Endodermal cell (in vitro differentiated cells): Measurements from ENCODE around the gene EIF3J. TPM values are rescaled to one million over a fixed set of nuclear protein-coding genes. Genes with fewer than 3 reads are reported as not detected.
"Not testable (repeated sequence)": the region's sequence is repeated elsewhere in the genome, so short reads cannot be mapped to it uniquely, and the experiment has no call there.

ENCODE experiments used
- DNase-seq: peaks from one replicate; pipeline ENCODE4 v3.0.0-alpha.2; 2017
- H3K27ac ChIP-seq: 2 replicates; pipeline ENCODE4 v1.5.1; 2013; ENCODE audit warnings: mild to moderate bottlenecking, low read depth, low read length, moderate library complexity
- H3K27me3 ChIP-seq: 2 replicates; pipeline ENCODE4 v1.6.1; 2013; ENCODE audit warnings: mild to moderate bottlenecking, low read length, moderate library complexity; ENCODE audit not compliant: insufficient read depth, control insufficient read depth, poor library complexity, severe bottlenecking
- H3K36me3 ChIP-seq: 2 replicates; pipeline ENCODE4 v1.7.0; 2013; ENCODE audit warnings: mild to moderate bottlenecking, low read length, moderate library complexity; ENCODE audit not compliant: control insufficient read depth, insufficient read depth
- H3K4me1 ChIP-seq: one replicate; pipeline ENCODE4 v1.7.0; 2013; ENCODE audit warnings: low read length; ENCODE audit not compliant: control insufficient read depth, insufficient read depth
- H3K4me3 ChIP-seq: 2 replicates; pipeline ENCODE4 v1.5.1; 2013; ENCODE audit warnings: mild to moderate bottlenecking, low read length, moderate library complexity
- H3K9ac ChIP-seq: 2 replicates; pipeline ENCODE4 v1.6.1; 2013; ENCODE audit warnings: mild to moderate bottlenecking, low read length, moderate library complexity; ENCODE audit not compliant: poor library complexity, severe bottlenecking; ENCODE audit errors: extremely low read depth
- H3K9me3 ChIP-seq: 2 replicates; pipeline ENCODE4 v1.6.1; 2013; ENCODE audit warnings: mild to moderate bottlenecking, low read length, moderate library complexity; ENCODE audit not compliant: control insufficient read depth
- H3K27ac Mint-ChIP-seq: 2 replicates; pipeline ENCODE4 v1.8.0; 2020; ENCODE audit warnings: mixed read lengths
- H3K27me3 Mint-ChIP-seq: 2 replicates; pipeline ENCODE4 v1.8.0; 2021; ENCODE audit warnings: mild to moderate bottlenecking, mixed read lengths; ENCODE audit not compliant: insufficient read depth
- H3K36me3 Mint-ChIP-seq: 2 replicates; pipeline ENCODE4 v1.8.0; 2020; ENCODE audit warnings: low read depth, mixed read lengths
- H3K4me1 Mint-ChIP-seq: 2 replicates; pipeline ENCODE4 v1.8.0; 2020; ENCODE audit warnings: mixed read lengths
- H3K4me3 Mint-ChIP-seq: 2 replicates; pipeline ENCODE4 v1.8.0; 2020; ENCODE audit warnings: mild to moderate bottlenecking, moderate library complexity, mixed read lengths
- H3K9me3 Mint-ChIP-seq: 2 replicates; pipeline ENCODE4 v1.8.0; 2020; ENCODE audit warnings: mild to moderate bottlenecking, mixed read lengths
- WGBS, 2 experiments: methylation state at CpG; one replicate each; pipeline versions ENCODE4 v1.1.5 to v1.1.7; 2013; ENCODE audit warnings: missing lambda C conversion rate in 2 of 2, mixed read lengths in 1 of 2; ENCODE audit not compliant: insufficient coverage in 1 of 2, insufficient read length in 1 of 2; 5-methylcytosine and 5-hydroxymethylcytosine counted together
- total RNA-seq, 2 donors: library from RNA; stranded (reverse); fragmentation: NEBNext Ultra II Directional in 1 of 2; extraction: Animal tissue kit (Norgen Biotek cat#: 25700) in 1 of 2; gene quantifications; 2 replicates in 1 of 2; 3 replicates in 1 of 2; pipeline ENCODE4 v1.2.1, GENCODE V29; 2021
- TF ChIP-seq, protein P1 (sequence below): fragments of 200-600 bp; sonication (generic); conservative IDR thresholded peaks from 2 replicates; pipeline ENCODE4 v1.5.0; 2021; ENCODE audit warnings: antibody characterized with exemption, mild to moderate bottlenecking

Gene EIF3J
- total RNA-seq, 2 donors from 2014 or later = 71.4 to 76.5 TPM

DNA sequence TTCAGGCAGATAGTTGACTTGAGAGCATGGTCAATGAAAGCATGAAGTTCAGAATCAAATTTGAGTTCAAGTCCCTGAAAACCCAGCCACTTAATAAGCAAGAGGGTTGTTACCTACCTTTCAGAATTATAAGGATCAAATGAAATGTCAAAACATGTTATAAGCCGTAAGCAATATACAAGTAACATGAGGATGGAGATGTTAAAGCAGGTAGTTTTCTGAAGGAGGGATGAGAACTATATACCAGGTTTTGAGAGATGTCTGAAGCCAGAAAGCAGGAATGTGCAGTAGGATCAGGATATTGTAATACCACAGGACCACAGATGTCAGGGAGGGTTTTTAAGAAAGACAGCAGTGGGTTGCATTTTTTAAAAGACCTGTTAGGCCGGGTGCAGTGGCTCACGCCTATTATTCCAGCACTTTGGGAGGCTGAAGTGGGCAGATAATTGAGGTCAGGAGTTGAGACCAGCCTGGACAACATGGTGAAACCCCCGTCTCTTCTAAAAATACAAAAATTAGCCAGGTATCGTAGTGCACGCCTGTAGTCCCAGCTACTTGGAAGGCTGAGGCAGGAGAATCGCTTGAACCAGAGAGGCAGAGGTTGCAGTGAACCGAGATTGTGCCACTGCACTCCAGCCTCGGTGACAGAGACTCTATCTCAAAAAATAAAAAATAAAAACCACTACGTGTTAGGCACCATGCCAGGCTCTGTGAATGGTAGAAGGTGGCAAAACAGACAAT lies 6.9 kb upstream of the EIF3J start:
- Histone ChIP-seq H3K4me3 (no peak overlapping the region), H3K9me3 (no peaks in the 10 kb centered on the region), H3K27me3 (no peaks in the 10 kb centered on the region), H3K4me1 (no peaks in the 10 kb centered on the region), H3K36me3 (peaks cover 23% of the 10 kb centered on the region), H3K9ac (no peak overlapping the region), H3K27ac (peak overlapping the region; percentile 43)
- WGBS, 2 experiments = 90 to 91% methylated on average over 9 to 10 of the region's 10 CpGs
- TF ChIP-seq, protein P1, sequence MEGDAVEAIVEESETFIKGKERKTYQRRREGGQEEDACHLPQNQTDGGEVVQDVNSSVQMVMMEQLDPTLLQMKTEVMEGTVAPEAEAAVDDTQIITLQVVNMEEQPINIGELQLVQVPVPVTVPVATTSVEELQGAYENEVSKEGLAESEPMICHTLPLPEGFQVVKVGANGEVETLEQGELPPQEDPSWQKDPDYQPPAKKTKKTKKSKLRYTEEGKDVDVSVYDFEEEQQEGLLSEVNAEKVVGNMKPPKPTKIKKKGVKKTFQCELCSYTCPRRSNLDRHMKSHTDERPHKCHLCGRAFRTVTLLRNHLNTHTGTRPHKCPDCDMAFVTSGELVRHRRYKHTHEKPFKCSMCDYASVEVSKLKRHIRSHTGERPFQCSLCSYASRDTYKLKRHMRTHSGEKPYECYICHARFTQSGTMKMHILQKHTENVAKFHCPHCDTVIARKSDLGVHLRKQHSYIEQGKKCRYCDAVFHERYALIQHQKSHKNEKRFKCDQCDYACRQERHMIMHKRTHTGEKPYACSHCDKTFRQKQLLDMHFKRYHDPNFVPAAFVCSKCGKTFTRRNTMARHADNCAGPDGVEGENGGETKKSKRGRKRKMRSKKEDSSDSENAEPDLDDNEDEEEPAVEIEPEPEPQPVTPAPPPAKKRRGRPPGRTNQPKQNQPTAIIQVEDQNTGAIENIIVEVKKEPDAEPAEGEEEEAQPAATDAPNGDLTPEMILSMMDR = no peak
- Mint-ChIP-seq H3K27me3 (no peaks in the 10 kb centered on the region), H3K4me1 (peaks cover 11% of the 10 kb centered on the region), H3K9me3 (no peaks in the 10 kb centered on the region), H3K4me3 (no peak overlapping the region), H3K36me3 (peaks cover 17% of the 10 kb centered on the region), H3K27ac (no peak overlapping the region)
- no peak for DNase-seq

DNA sequence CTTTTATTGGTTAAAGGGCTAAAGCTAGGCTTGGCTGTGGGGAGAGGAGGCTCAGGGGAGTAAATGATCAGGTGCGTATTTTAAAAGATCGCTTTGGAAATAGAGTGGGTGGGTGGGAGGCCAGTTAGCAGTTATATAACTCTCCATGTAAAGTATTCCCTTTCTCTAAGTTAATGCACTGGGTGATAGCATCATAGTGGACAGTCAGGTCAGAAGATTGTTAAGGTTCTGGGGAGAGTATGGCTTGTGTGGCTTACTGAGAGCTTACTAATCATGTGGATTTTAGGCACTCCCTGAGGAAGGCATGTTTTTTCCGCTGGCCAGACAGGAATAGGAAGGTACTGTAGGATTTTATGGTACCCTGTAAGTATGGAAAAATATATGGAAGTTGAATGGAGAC lies 6.3 kb upstream of the EIF3J start:
- Mint-ChIP-seq H3K4me1 (peaks cover 11% of the 10 kb centered on the region), H3K27ac (no peak overlapping the region), H3K27me3 (no peaks in the 10 kb centered on the region), H3K36me3 (peaks cover 17% of the 10 kb centered on the region), H3K4me3 (no peak overlapping the region), H3K9me3 (no peaks in the 10 kb centered on the region)
- Histone ChIP-seq H3K36me3 (peaks cover 17% of the 10 kb centered on the region), H3K4me1 (no peaks in the 10 kb centered on the region), H3K27me3 (no peaks in the 10 kb centered on the region), H3K27ac (peak overlapping the region; percentile 43), H3K9me3 (no peaks in the 10 kb centered on the region), H3K4me3 (no peak overlapping the region), H3K9ac (no peak overlapping the region)
- TF ChIP-seq, protein P1 = no peak
- WGBS, 2 experiments = 96 to 100% methylated on average over 1 to 3 of the region's 3 CpGs
- no peak for DNase-seq

DNA sequence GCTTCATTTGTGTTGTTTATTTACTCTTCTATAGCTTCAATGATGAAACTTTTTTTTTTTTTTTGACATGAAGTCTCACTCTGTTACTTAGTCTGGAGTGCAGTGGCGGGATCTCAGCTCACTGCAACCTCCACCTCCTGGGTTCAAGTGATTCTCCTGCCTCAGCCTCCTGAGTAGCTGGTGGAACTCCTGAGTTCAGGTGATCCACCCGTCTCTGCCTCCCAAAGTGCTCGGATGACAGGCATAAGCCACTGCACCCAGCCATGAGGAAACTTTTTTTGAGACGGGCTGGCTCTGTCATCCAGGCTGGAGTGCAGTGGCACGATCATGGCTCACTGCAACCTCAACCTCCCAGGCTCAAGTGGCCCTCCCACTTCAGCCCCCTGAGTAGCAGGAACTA lies 4.7 kb upstream of the EIF3J start:
- H3K9ac ChIP-seq, H3K27ac ChIP-seq, H3K4me3 ChIP-seq, H3K9me3 ChIP-seq, H3K27ac Mint-ChIP-seq, H3K27me3 Mint-ChIP-seq, H3K27me3 ChIP-seq, H3K4me1 ChIP-seq, H3K36me3 ChIP-seq, DNase-seq, H3K9me3 Mint-ChIP-seq, H3K4me3 Mint-ChIP-seq: not testable (repeated sequence)
- 88 to 94% methylated on average over 4 to 5 of the region's 5 CpGs for WGBS, 2 experiments
- peaks cover 16% of the 10 kb centered on the region for H3K36me3 Mint-ChIP-seq
- H3K4me1 Mint-ChIP-seq = peaks cover 13% of the 10 kb centered on the region
